ENCODE measurements around the gene PLCB1.

PLCB1 gene

GRCh38 chr20:8388141-8388540, 256.1 kb downstream of the PLCB1 start:
- Histone ChIP-seq H3K79me2 (ENCODE audit: control insufficient read depth, insufficient read depth, low read length, poor library complexity) (no peaks in the 10 kb centered on the region), H4K91ac (ENCODE audit: low read depth, low read length) (no peak overlapping the region), H3K27me3 (ENCODE audit: insufficient read depth, low read length) (no peaks in the 10 kb centered on the region), H3K4me2 (ENCODE audit: low read length) (no peak overlapping the region), H2AFZ (ENCODE audit: insufficient read depth, low read length, poor library complexity) (no peak overlapping the region), H3K14ac (ENCODE audit: low read length) (no peak overlapping the region), H3K4ac (ENCODE audit: low read depth, low read length) (no peak overlapping the region), H2AK5ac (ENCODE audit: low read length) (no peak overlapping the region), H2BK5ac (ENCODE audit: low read depth, low read length, poor library complexity) (no peak overlapping the region), H4K8ac (ENCODE audit: low read depth, low read length) (no peak overlapping the region), H4K12ac (ENCODE audit: low read depth, low read length) (no peak overlapping the region), H2BK120ac (ENCODE audit: insufficient read depth, low read length, poor library complexity) (no peak overlapping the region), H3K36me3 (ENCODE audit: control insufficient read depth in 1 of 2, insufficient read depth in 2 of 2, low read length in 2 of 2) (no peaks in the 10 kb centered on the region), H2BK12ac (ENCODE audit: low read length) (no peak overlapping the region), H3K18ac (ENCODE audit: low read length) (no peak overlapping the region), H3K9ac (ENCODE audit: low read length) (no peak overlapping the region), H3K4me3 (ENCODE audit: low read depth, low read length) (no peak overlapping the region), H3K9me3 (ENCODE audit: insufficient read depth, low read depth, low read length) (no peaks in the 10 kb centered on the region), H3K23ac (ENCODE audit: low read length) (no peak overlapping the region), H3K4me1 (ENCODE audit: control insufficient read depth in 1 of 2, insufficient read depth in 2 of 2, low read length in 2 of 2) (no peaks in the 10 kb centered on the region), H3K79me1 (ENCODE audit: low read length) (no peaks in the 10 kb centered on the region), H3K27ac (ENCODE audit: low read depth, low read length) (no peak overlapping the region)
- no peak for DNase-seq
- no CpG with 5 or more reads among the region's 2 CpGs for WGBS (ENCODE audit: extremely low coverage, insufficient coverage, insufficient read length)

GRCh38 chr20:8388707-8389106, 256.6 kb downstream of the PLCB1 start:
- WGBS (ENCODE audit: extremely low coverage, insufficient coverage, insufficient read length), result no CpG with 5 or more reads among the region's 1 CpG
- no peaks in the 10 kb centered on the region for H3K79me2 ChIP-seq (ENCODE audit: control insufficient read depth, insufficient read depth, low read length, poor library complexity)
- no peak for DNase-seq

GRCh38 chr20:8389381-8390036, 257.4 kb downstream of the PLCB1 start:
- Histone ChIP-seq H4K91ac (ENCODE audit: low read depth, low read length) (no peak overlapping the region), H3K79me1 (ENCODE audit: low read length) (no peaks in the 10 kb centered on the region), H3K27ac (ENCODE audit: low read depth, low read length) (no peak overlapping the region), H3K4me2 (ENCODE audit: low read length) (no peak overlapping the region), H3K4ac (ENCODE audit: low read depth, low read length) (no peak overlapping the region), H2AK5ac (ENCODE audit: low read length) (no peak overlapping the region), H2BK12ac (ENCODE audit: low read length) (no peak overlapping the region), H3K23ac (ENCODE audit: low read length) (no peak overlapping the region), H3K9ac (ENCODE audit: low read length) (no peak overlapping the region), H3K4me1 (ENCODE audit: control insufficient read depth in 1 of 2, insufficient read depth in 2 of 2, low read length in 2 of 2) (no peaks in the 10 kb centered on the region), H4K8ac (ENCODE audit: low read depth, low read length) (no peak overlapping the region), H3K27me3 (ENCODE audit: insufficient read depth, low read length) (no peaks in the 10 kb centered on the region), H3K36me3 (ENCODE audit: control insufficient read depth in 1 of 2, insufficient read depth in 2 of 2, low read length in 2 of 2) (no peaks in the 10 kb centered on the region), H4K12ac (ENCODE audit: low read depth, low read length) (no peak overlapping the region), H2AFZ (ENCODE audit: insufficient read depth, low read length, poor library complexity) (no peak overlapping the region), H2BK120ac (ENCODE audit: insufficient read depth, low read length, poor library complexity) (no peak overlapping the region), H2BK5ac (ENCODE audit: low read depth, low read length, poor library complexity) (no peak overlapping the region), H3K18ac (ENCODE audit: low read length) (no peak overlapping the region), H3K14ac (ENCODE audit: low read length) (no peak overlapping the region), H3K79me2 (ENCODE audit: control insufficient read depth, insufficient read depth, low read length, poor library complexity) (no peaks in the 10 kb centered on the region), H3K4me3 (ENCODE audit: low read depth, low read length) (no peak overlapping the region), H3K9me3 (ENCODE audit: insufficient read depth, low read depth, low read length) (no peaks in the 10 kb centered on the region)
- no CpG with 5 or more reads among the region's 7 CpGs for WGBS (ENCODE audit: extremely low coverage, insufficient coverage, insufficient read length)
- peak in 1 of 2 donors; percentile 84 for DNase-seq

More at GRCh38 chr20:8388707-8389106, 256.6 kb downstream of the PLCB1 start:
- no peak overlapping the region for H4K91ac ChIP-seq (ENCODE audit: low read depth, low read length)
- H3K27me3 ChIP-seq (ENCODE audit: insufficient read depth, low read length), result no peaks in the 10 kb centered on the region
- no peak overlapping the region for H3K23ac ChIP-seq (ENCODE audit: low read length)
- no peaks in the 10 kb centered on the region for H3K9me3 ChIP-seq (ENCODE audit: insufficient read depth, low read depth, low read length)
- H2AK5ac ChIP-seq (ENCODE audit: low read length), result no peak overlapping the region
- no peak overlapping the region for H4K8ac ChIP-seq (ENCODE audit: low read depth, low read length)
- H3K4ac ChIP-seq (ENCODE audit: low read depth, low read length), result no peak overlapping the region
- no peak overlapping the region for H3K9ac ChIP-seq (ENCODE audit: low read length)
- H2AFZ ChIP-seq (ENCODE audit: insufficient read depth, low read length, poor library complexity), result no peak overlapping the region
- no peak overlapping the region for H3K14ac ChIP-seq (ENCODE audit: low read length)
- no peak overlapping the region for H2BK5ac ChIP-seq (ENCODE audit: low read depth, low read length, poor library complexity)
- no peak overlapping the region for H2BK12ac ChIP-seq (ENCODE audit: low read length)
- H3K27ac ChIP-seq (ENCODE audit: low read depth, low read length), result no peak overlapping the region
- H3K4me3 ChIP-seq (ENCODE audit: low read depth, low read length), result no peak overlapping the region
- no peaks in the 10 kb centered on the region for H3K79me1 ChIP-seq (ENCODE audit: low read length)
- H3K4me1 ChIP-seq (ENCODE audit: control insufficient read depth in 1 of 2, insufficient read depth in 2 of 2, low read length in 2 of 2), result no peaks in the 10 kb centered on the region
- no peak overlapping the region for H2BK120ac ChIP-seq (ENCODE audit: insufficient read depth, low read length, poor library complexity)
- H3K4me2 ChIP-seq (ENCODE audit: low read length), result no peak overlapping the region
- H3K36me3 ChIP-seq (ENCODE audit: control insufficient read depth in 1 of 2, insufficient read depth in 2 of 2, low read length in 2 of 2), result no peaks in the 10 kb centered on the region
- H4K12ac ChIP-seq (ENCODE audit: low read depth, low read length), result no peak overlapping the region
- H3K18ac ChIP-seq (ENCODE audit: low read length), result no peak overlapping the region

- no peak for DNase-seq
- no peak overlapping the region for H2BK120ac ChIP-seq (ENCODE audit: insufficient read depth, low read length, poor library complexity)
- H3K9ac ChIP-seq (ENCODE audit: low read length), result no peak overlapping the region
- H3K4ac ChIP-seq (ENCODE audit: low read depth, low read length), result no peak overlapping the region
- H3K4me3 ChIP-seq (ENCODE audit: low read depth, low read length), result no peak overlapping the region
- H3K9me3 ChIP-seq (ENCODE audit: insufficient read depth, low read depth, low read length), result no peaks in the 10 kb centered on the region
- WGBS (ENCODE audit: extremely low coverage, insufficient coverage, insufficient read length), result no CpG with 5 or more reads among the region's 5 CpGs
- no peak overlapping the region for H2AK5ac ChIP-seq (ENCODE audit: low read length)
- no peak overlapping the region for H2AFZ ChIP-seq (ENCODE audit: insufficient read depth, low read length, poor library complexity)
- no peaks in the 10 kb centered on the region for H3K79me1 ChIP-seq (ENCODE audit: low read length)
- no peaks in the 10 kb centered on the region for H3K79me2 ChIP-seq (ENCODE audit: control insufficient read depth, insufficient read depth, low read length, poor library complexity)
- no peak overlapping the region for H2BK12ac ChIP-seq (ENCODE audit: low read length)
- no peak overlapping the region for H4K91ac ChIP-seq (ENCODE audit: low read depth, low read length)
- no peaks in the 10 kb centered on the region for H3K36me3 ChIP-seq (ENCODE audit: control insufficient read depth in 1 of 2, insufficient read depth in 2 of 2, low read length in 2 of 2)
- no peak overlapping the region for H3K23ac ChIP-seq (ENCODE audit: low read length)
- H4K8ac ChIP-seq (ENCODE audit: low read depth, low read length), result no peak overlapping the region
- H3K14ac ChIP-seq (ENCODE audit: low read length), result no peak overlapping the region
- H3K4me2 ChIP-seq (ENCODE audit: low read length), result no peak overlapping the region
- H3K4me1 ChIP-seq (ENCODE audit: control insufficient read depth in 1 of 2, insufficient read depth in 2 of 2, low read length in 2 of 2), result no peaks in the 10 kb centered on the region
- no peak overlapping the region for H3K27ac ChIP-seq (ENCODE audit: low read depth, low read length)
- no peak overlapping the region for H2BK5ac ChIP-seq (ENCODE audit: low read depth, low read length, poor library complexity)
- no peaks in the 10 kb centered on the region for H3K27me3 ChIP-seq (ENCODE audit: insufficient read depth, low read length)
- H4K12ac ChIP-seq (ENCODE audit: low read depth, low read length), result no peak overlapping the region
- no peak overlapping the region for H3K18ac ChIP-seq (ENCODE audit: low read length)
Observed at GRCh38 chr20:8390037-8390433, 258.0 kb downstream of the PLCB1 start.

All from trophoblast cell (in vitro differentiated cells and primary cell).